Measurements from ENCODE around the gene IRF4. TPM values are rescaled to one million over a fixed set of nuclear protein-coding genes. Genes with fewer than 3 reads are reported as not detected.

Gene IRF4
- total and polyA plus RNA-seq, 10 donors = 8.7 to 91.3 (median 46.3) TPM

- Histone ChIP-seq H3K27ac (peak overlapping the region in 1 of 8 donors; percentile 20), H3K9me3 (peaks cover 0 to 14% (median 10%) of the 10 kb centered on the region in 8 donors), H3K27me3 (replicated peaks in 1 of 7) (no peaks in the 10 kb centered on the region), H3K36me3 (no peaks in the 10 kb centered on the region), H3K4me1 (peaks cover 0 to 49% (median 32%) of the 10 kb centered on the region in 6 donors), H3K4me3 (no peak overlapping the region)
- TF ChIP-seq CTCF (IDR thresholded peaks at IDR 0.05 in 8 of 11, conservative IDR thresholded peaks at IDR 0.05 in 3 of 11) = no peak
- no peak for TF ChIP-seq POLR2A (IDR thresholded peaks at IDR 0.05)
- no peak for TF ChIP-seq POLR2AphosphoS5 (IDR thresholded peaks at IDR 0.05)
- DNase-seq = no peak
- 79 to 88% (median 81%) methylated on average over 8 of the region's 8 CpGs for WGBS, 5 donors
- intact Hi-C loops (cut with DNase I; ENCODE audit: low total_unique reads) = no loop called here
Observed at GRCh38 chr6:358847-359246, 32.7 kb upstream of the IRF4 start.

GRCh38 chr6:359261-360035 is 32.1 kb upstream of the IRF4 start:
- H3K36me3 ChIP-seq = no peaks in the 10 kb centered on the region
- 75 to 90% (median 82%) methylated on average over 20 of the region's 20 CpGs for WGBS, 5 donors

GRCh38 chr6:360349-360748 is 31.2 kb upstream of the IRF4 start:
- H3K36me3 ChIP-seq = no peaks in the 10 kb centered on the region
- no peak overlapping the region for H3K27ac ChIP-seq
- DNase-seq = peak; percentile 24
- WGBS, 5 donors = 69 to 88% (median 81%) methylated on average over 5 of the region's 5 CpGs
- H3K4me3 ChIP-seq = no peak overlapping the region
- H3K9me3 ChIP-seq = peaks cover 0 to 21% (median 17%) of the 10 kb centered on the region in 8 donors
- H3K27me3 ChIP-seq (replicated peaks in 1 of 7) = no peaks in the 10 kb centered on the region
- peaks cover 0 to 46% (median 29%) of the 10 kb centered on the region in 6 donors for H3K4me1 ChIP-seq
- TF ChIP-seq POLR2A (IDR thresholded peaks at IDR 0.05) = no peak
- TF ChIP-seq CTCF (IDR thresholded peaks at IDR 0.05 in 8 of 11, conservative IDR thresholded peaks at IDR 0.05 in 3 of 11) = no peak
- TF ChIP-seq POLR2AphosphoS5 (IDR thresholded peaks at IDR 0.05) = no peak
- intact Hi-C loops (cut with DNase I; ENCODE audit: low total_unique reads) = no loop called here

More at GRCh38 chr6:359261-360035, 32.1 kb upstream of the IRF4 start:
- TF ChIP-seq CTCF (IDR thresholded peaks at IDR 0.05 in 8 of 11, conservative IDR thresholded peaks at IDR 0.05 in 3 of 11) = no peak
- peak in 1 of 3 donors; percentile 53 for TF ChIP-seq POLR2AphosphoS5 (IDR thresholded peaks at IDR 0.05)
- no peak for TF ChIP-seq POLR2A (IDR thresholded peaks at IDR 0.05)
- Histone ChIP-seq H3K27ac (peak overlapping the region in 1 of 8 donors; percentile 20), H3K9me3 (peaks cover 0 to 20% (median 16%) of the 10 kb centered on the region in 8 donors), H3K27me3 (replicated peaks in 1 of 7) (no peaks in the 10 kb centered on the region), H3K4me1 (peaks cover 0 to 49% (median 32%) of the 10 kb centered on the region in 6 donors), H3K4me3 (no peak overlapping the region)
- peak; percentile 83 for DNase-seq
- intact Hi-C loops (cut with DNase I; ENCODE audit: low total_unique reads) = no loop called here

GRCh38 chr6:360764-361373 is 30.7 kb upstream of the IRF4 start:
- Histone ChIP-seq H3K27me3 (replicated peaks in 1 of 7) (no peaks in the 10 kb centered on the region), H3K9me3 (peaks cover 0 to 21% (median 17%) of the 10 kb centered on the region in 8 donors), H3K4me1 (peaks cover 0 to 41% (median 24%) of the 10 kb centered on the region in 6 donors), H3K36me3 (no peaks in the 10 kb centered on the region), H3K27ac (peak overlapping the region in 1 of 8 donors; percentile 0), H3K4me3 (no peak overlapping the region)
- 76 to 80% (median 78%) methylated on average over 19 of the region's 19 CpGs for WGBS, 5 donors
- TF ChIP-seq CTCF (IDR thresholded peaks at IDR 0.05 in 8 of 11, conservative IDR thresholded peaks at IDR 0.05 in 3 of 11) (no peak), POLR2AphosphoS5 (IDR thresholded peaks at IDR 0.05) (no peak), POLR2A (IDR thresholded peaks at IDR 0.05) (no peak)
- peak; percentile 78 for DNase-seq
- intact Hi-C loops (cut with DNase I; ENCODE audit: low total_unique reads) = no loop called here
